Suprapubic skin (tissue), 4 donors: Measurements from ENCODE around the gene NRF1. TPM values are rescaled to one million over a fixed set of nuclear protein-coding genes. Genes with fewer than 3 reads are reported as not detected.

Experiments used
- DNase-seq, 2 donors: peaks; one replicate each; pipeline ENCODE4 v3.0.0-alpha.2; 2019; ENCODE audit warnings: low spot score in 2 of 2
- H3K27ac ChIP-seq: fragments of 200-600 bp; sonication (generic); one replicate; pipeline ENCODE4 v1.5.1; 2019
- H3K27me3 ChIP-seq: fragments of 200-600 bp; sonication (generic); one replicate; pipeline ENCODE4 v1.5.1; 2019
- H3K36me3 ChIP-seq: fragments of 200-600 bp; sonication (generic); one replicate; pipeline ENCODE4 v1.5.1; 2019
- H3K4me1 ChIP-seq: fragments of 200-600 bp; sonication (generic); one replicate; pipeline ENCODE4 v1.5.1; 2019
- H3K4me3 ChIP-seq: fragments of 200-600 bp; sonication (generic); one replicate; pipeline ENCODE4 v1.5.1; 2019; ENCODE audit warnings: mild to moderate bottlenecking
- H3K9me3 ChIP-seq: fragments of 200-600 bp; sonication (generic); one replicate; pipeline ENCODE4 v1.5.1; 2019
- EP300 ChIP-seq: sonication (generic); formaldehyde crosslinking; IDR thresholded peaks from one replicate; pipeline ENCODE4 v1.6.1; 2017; ENCODE audit warnings: antibody characterized with exemption
- POLR2A ChIP-seq, 2 donors: fragments of 450-650 bp; IDR thresholded peaks; one replicate each; pipeline ENCODE4 v1.6.1; 2017; ENCODE audit warnings: antibody characterized with exemption in 2 of 2, mild to moderate bottlenecking in 2 of 2, moderate library complexity in 2 of 2
- POLR2AphosphoS5 ChIP-seq, 3 donors: sonication (generic); formaldehyde crosslinking; IDR thresholded peaks; one replicate each; pipeline ENCODE4 v1.6.1; 2017; ENCODE audit warnings: antibody characterized with exemption in 3 of 3
- WGBS: methylation state at CpG from one replicate; pipeline ENCODE4 v1.1.5; 2018; 5-methylcytosine and 5-hydroxymethylcytosine counted together
- total RNA-seq, 4 donors: library from RNA; depleted of rRNA; stranded (reverse); fragments of >200 nt; gene quantifications; one replicate each; pipeline ENCODE4 v1.1.0, GENCODE V29; 2016
- TF ChIP-seq, protein P1 (sequence below), 2 donors: fragments of 200-600 bp in 1 of 2; fragments of 450-650 bp in 1 of 2; sonication (generic) in 1 of 2; IDR thresholded peaks; one replicate each; pipeline ENCODE4 v1.5.1; 2016 to 2019; ENCODE audit warnings: antibody characterized with exemption in 2 of 2, mild to moderate bottlenecking in 1 of 2, moderate library complexity in 1 of 2

NRF1 gene
- total RNA-seq, 4 donors from 2014 or later = 11.7 to 33.2 (median 15.5) TPM

GRCh38 chr7:129784783-129785684 lies 173.5 kb downstream of the NRF1 start:
- WGBS = 4% methylated on average over 31 of the region's 37 CpGs
- Histone ChIP-seq H3K9me3 (no peaks in the 10 kb centered on the region), H3K4me3 (peak overlapping the region; percentile 12), H3K27me3 (peaks cover 94% of the 10 kb centered on the region), H3K36me3 (no peaks in the 10 kb centered on the region), H3K27ac (no peak overlapping the region), H3K4me1 (peaks cover 59% of the 10 kb centered on the region)
- peak in 1 of 2 donors; percentile 60 for DNase-seq
- TF ChIP-seq POLR2A (IDR thresholded peaks at IDR 0.05) = no peak
- TF ChIP-seq EP300 = no peak
- TF ChIP-seq, protein P1, sequence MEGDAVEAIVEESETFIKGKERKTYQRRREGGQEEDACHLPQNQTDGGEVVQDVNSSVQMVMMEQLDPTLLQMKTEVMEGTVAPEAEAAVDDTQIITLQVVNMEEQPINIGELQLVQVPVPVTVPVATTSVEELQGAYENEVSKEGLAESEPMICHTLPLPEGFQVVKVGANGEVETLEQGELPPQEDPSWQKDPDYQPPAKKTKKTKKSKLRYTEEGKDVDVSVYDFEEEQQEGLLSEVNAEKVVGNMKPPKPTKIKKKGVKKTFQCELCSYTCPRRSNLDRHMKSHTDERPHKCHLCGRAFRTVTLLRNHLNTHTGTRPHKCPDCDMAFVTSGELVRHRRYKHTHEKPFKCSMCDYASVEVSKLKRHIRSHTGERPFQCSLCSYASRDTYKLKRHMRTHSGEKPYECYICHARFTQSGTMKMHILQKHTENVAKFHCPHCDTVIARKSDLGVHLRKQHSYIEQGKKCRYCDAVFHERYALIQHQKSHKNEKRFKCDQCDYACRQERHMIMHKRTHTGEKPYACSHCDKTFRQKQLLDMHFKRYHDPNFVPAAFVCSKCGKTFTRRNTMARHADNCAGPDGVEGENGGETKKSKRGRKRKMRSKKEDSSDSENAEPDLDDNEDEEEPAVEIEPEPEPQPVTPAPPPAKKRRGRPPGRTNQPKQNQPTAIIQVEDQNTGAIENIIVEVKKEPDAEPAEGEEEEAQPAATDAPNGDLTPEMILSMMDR (IDR thresholded peaks at IDR 0.05) = no peak
- no peak for TF ChIP-seq POLR2AphosphoS5 (IDR thresholded peaks at IDR 0.05)

GRCh38 chr7:129785685-129786514 lies 174.4 kb downstream of the NRF1 start:
- no peak overlapping the region for H3K27ac ChIP-seq
- H3K4me3 ChIP-seq = peak overlapping the region; percentile 12
- H3K36me3 ChIP-seq = no peaks in the 10 kb centered on the region
- peak in 1 of 2 donors; percentile 51 for DNase-seq
- H3K9me3 ChIP-seq = no peaks in the 10 kb centered on the region
- peaks cover 92% of the 10 kb centered on the region for H3K27me3 ChIP-seq
- no peak for TF ChIP-seq EP300
- no peak for TF ChIP-seq POLR2AphosphoS5 (IDR thresholded peaks at IDR 0.05)
- TF ChIP-seq, protein P1 (IDR thresholded peaks at IDR 0.05) = no peak
- TF ChIP-seq POLR2A (IDR thresholded peaks at IDR 0.05) = no peak
- WGBS = 11% methylated on average over 34 of the region's 44 CpGs
- H3K4me1 ChIP-seq = peaks cover 50% of the 10 kb centered on the region

GRCh38 chr7:129786825-129787563 lies 175.5 kb downstream of the NRF1 start:
- no peaks in the 10 kb centered on the region for H3K36me3 ChIP-seq
- H3K27me3 ChIP-seq = peaks cover 82% of the 10 kb centered on the region
- 68% methylated on average over 13 of the region's 13 CpGs for WGBS
- no peak for DNase-seq
- H3K9me3 ChIP-seq = no peaks in the 10 kb centered on the region
- peaks cover 39% of the 10 kb centered on the region for H3K4me1 ChIP-seq
- TF ChIP-seq POLR2A (IDR thresholded peaks at IDR 0.05) = no peak
- no peak for TF ChIP-seq EP300
- TF ChIP-seq POLR2AphosphoS5 (IDR thresholded peaks at IDR 0.05) = no peak
- TF ChIP-seq, protein P1 (IDR thresholded peaks at IDR 0.05) = no peak
- H3K27ac ChIP-seq = no peak overlapping the region
- no peak overlapping the region for H3K4me3 ChIP-seq

DNA sequence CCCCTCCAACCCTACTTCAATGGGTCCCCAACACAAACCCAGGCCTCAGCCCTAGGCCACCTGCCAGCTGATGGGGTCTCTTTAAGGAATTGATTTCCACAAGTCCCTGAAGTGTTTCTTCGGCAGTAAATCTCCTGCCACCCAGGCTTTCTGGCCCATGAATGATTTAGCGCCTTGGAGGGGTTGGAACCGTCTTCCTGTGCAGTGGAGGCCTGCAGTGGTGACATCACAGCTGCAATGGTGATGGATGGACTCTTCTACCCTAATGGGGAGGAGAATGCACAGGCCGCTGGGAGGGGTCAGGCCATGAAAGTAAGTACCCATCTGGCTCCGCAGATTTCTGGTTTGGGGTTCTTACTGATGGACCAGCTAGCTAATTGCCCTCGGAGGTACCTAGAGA lies 177.5 kb downstream of the NRF1 start:
- 92% methylated on average over 5 of the region's 6 CpGs for WGBS
- H3K9me3 ChIP-seq = no peaks in the 10 kb centered on the region
- no peak for DNase-seq
- TF ChIP-seq POLR2AphosphoS5 (IDR thresholded peaks at IDR 0.05) = no peak
- no peak for TF ChIP-seq POLR2A (IDR thresholded peaks at IDR 0.05)
- TF ChIP-seq EP300 = no peak
- TF ChIP-seq, protein P1 (IDR thresholded peaks at IDR 0.05) = no peak
- H3K27me3 ChIP-seq = peaks cover 62% of the 10 kb centered on the region
- H3K4me3 ChIP-seq = no peak overlapping the region
- no peaks in the 10 kb centered on the region for H3K36me3 ChIP-seq
- H3K27ac ChIP-seq = no peak overlapping the region
- H3K4me1 ChIP-seq = peaks cover 21% of the 10 kb centered on the region
